ENCODE data around the gene BBOF1. TPM values are rescaled to one million over a fixed set of nuclear protein-coding genes. Genes with fewer than 3 reads are reported as not detected.
A peak's percentile ranks its signal among the peaks of the same experiment; 100 is the strongest.
"Not testable (repeated sequence)": the region's sequence is repeated elsewhere in the genome, so short reads cannot be mapped to it uniquely, and the experiment has no call there.

Gene BBOF1
- total RNA-seq, 2 donors from 2014 or later, result 1.4 to 2.1 TPM

DNA sequence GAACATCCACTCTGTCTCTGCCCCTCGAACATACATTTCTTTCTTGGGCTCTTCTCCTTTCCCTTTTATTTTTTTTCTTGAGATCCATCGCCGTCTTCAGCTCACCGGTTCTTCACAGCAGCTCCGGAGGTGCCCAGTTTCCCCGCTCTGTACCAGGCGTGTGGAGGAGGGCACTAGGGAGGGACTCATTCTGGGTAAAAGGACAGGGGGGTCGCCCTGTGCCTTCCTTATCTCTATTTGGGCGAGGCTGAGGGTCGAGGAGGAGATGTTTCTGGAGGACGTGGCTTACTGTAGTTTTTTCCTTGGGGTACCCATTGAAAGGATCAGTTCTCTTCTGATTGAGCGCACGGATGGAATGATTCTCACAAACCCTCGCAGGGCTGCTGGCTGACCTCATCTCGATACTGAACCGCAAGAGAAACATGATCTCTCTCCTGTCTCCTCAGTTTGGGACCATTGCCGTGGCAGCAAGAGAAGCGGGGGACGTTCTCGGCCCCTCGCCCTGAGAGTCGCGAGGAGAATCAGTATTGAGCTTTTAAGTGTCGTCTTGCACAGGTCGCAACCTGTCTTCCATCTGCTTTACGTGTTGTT is 66.0 kb downstream of the BBOF1 start:
- peaks cover 0 to 7% of the 10 kb centered on the region in 2 donors for H3K36me3 Mint-ChIP-seq (ENCODE audit: insufficient read depth in 2 of 2)
- peaks cover 47% of the 10 kb centered on the region for H3K4me1 Mint-ChIP-seq (ENCODE audit: low read depth)
- peak overlapping the region; percentile 100 for H3K27ac Mint-ChIP-seq
- no peaks in the 10 kb centered on the region for H3K27me3 Mint-ChIP-seq (ENCODE audit: low read depth)
- ATAC-seq (replicated peaks in 1 of 2) (peak; percentile 17 to 22), DNase-seq (peak; percentile 53 to 65)
- peak overlapping the region; percentile 87 to 100 for H3K4me3 Mint-ChIP-seq
- H3K9me3 Mint-ChIP-seq, result peaks cover 0 to 1% of the 10 kb centered on the region in 2 donors

DNA sequence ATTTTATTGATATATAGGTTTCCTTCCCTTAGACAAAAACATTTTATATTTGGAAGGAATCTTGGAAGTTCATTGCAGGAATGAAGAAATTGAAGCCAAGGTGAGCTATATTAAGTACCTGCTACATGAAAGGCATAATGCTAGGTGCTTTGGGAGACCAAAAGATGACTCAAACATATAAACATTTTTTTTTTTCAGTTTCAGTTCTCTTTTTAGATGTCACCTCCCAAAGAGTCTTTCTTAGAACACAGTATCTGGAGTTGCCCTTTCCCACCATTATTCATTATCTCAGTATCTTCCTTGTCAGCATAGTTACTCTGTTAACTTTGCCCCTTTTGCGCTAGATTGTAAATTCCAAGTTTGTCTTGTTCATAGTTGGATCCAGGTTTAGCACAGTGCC is 66.7 kb downstream of the BBOF1 start:
- Mint-ChIP-seq H3K4me3 (peak overlapping the region; percentile 87 to 100), H3K27ac (peak overlapping the region; percentile 100), H3K4me1 (ENCODE audit: low read depth) (peaks cover 47% of the 10 kb centered on the region), H3K27me3 (ENCODE audit: low read depth) (no peaks in the 10 kb centered on the region), H3K36me3 (ENCODE audit: insufficient read depth in 2 of 2) (peaks cover 0 to 7% of the 10 kb centered on the region in 2 donors), H3K9me3 (peaks cover 0 to 1% of the 10 kb centered on the region in 2 donors)
- no peak for DNase-seq
- ATAC-seq (replicated peaks in 1 of 2), result peak; percentile 5 to 13

DNA sequence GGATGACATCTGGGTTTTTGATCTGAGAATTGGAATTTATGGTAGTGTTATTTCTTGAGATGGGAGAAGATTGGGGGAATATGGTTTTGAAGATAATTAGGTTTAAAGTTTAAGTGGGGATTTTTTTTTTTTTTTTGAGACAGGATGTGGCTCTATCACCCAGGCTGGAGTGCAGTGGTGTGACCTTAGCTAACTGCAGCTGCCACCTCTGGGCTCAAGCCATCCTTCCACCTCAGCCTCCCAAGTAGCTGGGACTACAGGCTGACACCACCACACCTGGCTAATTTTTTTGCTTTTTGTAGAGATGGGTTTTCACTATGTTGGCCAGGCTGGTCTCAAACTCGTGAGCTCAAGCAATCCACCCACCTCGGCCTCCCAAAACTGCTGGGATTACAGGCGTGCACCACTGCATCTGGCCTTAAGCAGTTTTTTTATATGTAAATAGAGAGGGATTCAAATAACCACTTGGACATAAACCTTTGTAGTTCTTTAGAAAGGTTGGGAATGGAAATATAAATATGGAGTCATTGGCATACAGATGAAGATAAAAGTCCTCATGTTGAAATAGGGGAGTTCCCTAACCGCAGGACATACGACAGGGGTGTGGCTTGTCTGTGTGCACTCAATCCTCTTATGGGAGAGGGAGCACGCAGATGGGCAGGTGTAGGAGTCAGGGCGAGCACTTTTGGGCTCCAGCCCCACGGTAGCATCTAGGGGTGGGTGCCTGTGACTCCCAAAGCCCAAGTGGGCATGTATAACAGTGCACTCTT is 70.3 kb downstream of the BBOF1 start:
- H3K4me3 Mint-ChIP-seq, result no peak overlapping the region
- peaks cover 30% of the 10 kb centered on the region for H3K4me1 Mint-ChIP-seq (ENCODE audit: low read depth)
- no peak for DNase-seq
- H3K9me3 Mint-ChIP-seq, result peaks cover 0 to 1% of the 10 kb centered on the region in 2 donors
- H3K27me3 Mint-ChIP-seq (ENCODE audit: low read depth), result no peaks in the 10 kb centered on the region
- H3K36me3 Mint-ChIP-seq (ENCODE audit: insufficient read depth in 2 of 2), result peaks cover 0 to 5% of the 10 kb centered on the region in 2 donors
- H3K27ac Mint-ChIP-seq, result peak overlapping the region; percentile 8
- ATAC-seq (replicated peaks in 1 of 2), result no peak

DNA sequence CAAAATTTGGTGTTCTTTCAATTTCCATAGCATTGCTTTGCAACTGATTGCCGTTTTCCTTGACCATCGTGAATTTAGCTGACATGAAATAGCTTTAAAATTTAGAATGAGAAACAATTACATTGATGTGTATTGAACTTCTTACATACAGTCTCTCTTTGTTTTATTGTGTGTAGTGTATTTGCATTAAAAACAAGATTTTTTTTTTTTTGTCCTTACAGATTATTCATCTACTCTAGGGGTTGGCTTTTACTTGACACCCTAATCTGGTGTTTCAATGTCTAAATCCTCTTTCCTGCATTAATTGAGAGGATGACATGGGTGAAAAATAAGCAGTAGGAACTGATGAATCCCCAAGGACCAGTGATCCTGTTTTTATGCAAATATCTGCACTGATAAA is 86.2 kb downstream of the BBOF1 start:
- ATAC-seq (replicated peaks in 1 of 2), result no peak
- no peak overlapping the region for H3K27ac Mint-ChIP-seq
- peaks cover 0 to 7% of the 10 kb centered on the region in 2 donors for H3K36me3 Mint-ChIP-seq (ENCODE audit: insufficient read depth in 2 of 2)

DNA sequence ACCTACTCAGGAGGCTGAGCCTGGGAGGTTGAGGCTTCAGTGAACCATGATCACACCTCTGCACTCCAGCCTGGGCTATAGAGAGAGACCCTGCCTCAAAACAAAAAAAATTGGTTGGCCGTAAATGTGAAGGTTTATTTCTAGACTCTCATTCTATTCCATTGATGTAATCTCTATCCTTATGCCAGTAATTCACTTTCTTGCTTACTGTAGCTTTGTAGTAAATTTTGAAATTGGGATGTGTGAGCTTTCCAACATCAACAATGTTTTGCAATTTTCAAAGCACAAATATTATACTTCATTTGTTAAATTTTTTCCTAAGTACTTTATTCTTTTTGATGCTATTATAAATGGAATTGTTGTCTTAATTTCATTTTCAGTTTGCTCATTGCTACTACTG is 90.2 kb downstream of the BBOF1 start:
- Mint-ChIP-seq H3K4me3 (no peak overlapping the region), H3K9me3 (no peaks in the 10 kb centered on the region), H3K27ac (no peak overlapping the region), H3K4me1 (ENCODE audit: low read depth) (no peaks in the 10 kb centered on the region), H3K27me3 (ENCODE audit: low read depth) (no peaks in the 10 kb centered on the region), H3K36me3 (ENCODE audit: insufficient read depth in 2 of 2) (peaks cover 0 to 9% of the 10 kb centered on the region in 2 donors)
- DNase-seq (no peak), ATAC-seq (replicated peaks in 1 of 2) (no peak)

More for the DNA sequence above, 86.2 kb downstream of the BBOF1 start:
- H3K9me3 Mint-ChIP-seq, result no peaks in the 10 kb centered on the region
- DNase-seq, result no peak
- H3K4me3 Mint-ChIP-seq, result no peak overlapping the region
- H3K4me1 Mint-ChIP-seq (ENCODE audit: low read depth), result no peaks in the 10 kb centered on the region
- no peaks in the 10 kb centered on the region for H3K27me3 Mint-ChIP-seq (ENCODE audit: low read depth)

DNA sequence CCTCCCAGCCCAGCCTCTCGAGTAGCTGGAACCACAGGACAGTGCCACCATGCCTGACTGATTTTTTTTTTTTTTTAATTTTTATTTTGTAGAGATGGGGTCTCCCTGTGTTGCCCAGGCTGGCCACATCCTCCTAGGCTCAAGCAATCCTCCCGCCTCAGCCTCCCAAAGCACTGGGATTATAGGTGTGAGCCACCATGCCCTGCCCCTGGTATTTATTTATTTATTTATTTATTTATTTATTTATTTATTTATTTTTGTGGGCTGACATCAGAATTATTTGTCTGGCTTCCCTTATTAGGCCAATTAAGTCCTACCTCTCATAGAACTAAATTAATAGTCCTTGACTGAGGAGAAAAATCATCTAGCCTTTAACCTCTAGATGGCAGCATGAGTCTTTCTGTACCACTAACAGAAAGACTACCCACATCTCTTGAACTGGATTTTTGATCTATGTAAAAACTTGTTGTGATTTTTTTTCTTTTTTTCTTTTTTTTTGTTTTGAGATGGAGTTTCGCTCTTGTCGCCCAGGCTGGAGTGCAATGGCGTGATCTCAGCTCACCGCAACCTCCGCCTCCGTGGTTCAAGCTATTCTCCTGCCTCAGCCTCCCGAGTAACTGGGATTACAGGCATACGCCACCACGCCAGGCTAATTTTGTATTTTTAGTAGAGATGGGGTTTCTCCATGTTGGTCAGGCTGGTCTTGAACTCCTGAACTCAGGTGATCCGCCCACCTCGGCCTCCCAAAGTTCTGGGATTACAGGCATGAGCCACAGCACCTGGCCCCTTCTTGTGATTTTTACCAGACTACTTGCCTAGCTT is 92.5 kb downstream of the BBOF1 start:
- H3K9me3 Mint-ChIP-seq; H3K4me3 Mint-ChIP-seq; H3K27me3 Mint-ChIP-seq (ENCODE audit: low read depth); H3K36me3 Mint-ChIP-seq (ENCODE audit: insufficient read depth in 2 of 2); H3K4me1 Mint-ChIP-seq (ENCODE audit: low read depth); H3K27ac Mint-ChIP-seq: not testable (repeated sequence)
- ATAC-seq (replicated peaks in 1 of 2) (peak; percentile 47 to 55), DNase-seq (peak in 1 of 2 donors; percentile 7)

Other genes starting within 250 kb of the BBOF1 start
- 1 to 10 TPM; 4.3 to 6.4 TPM for gene PTGR2, start 167.5 kb upstream of the BBOF1 start, total RNA-seq
- 10 to 100 TPM; 81.9 to 90.6 TPM for gene ZNF410, start 132.5 kb upstream of the BBOF1 start, total RNA-seq
- 1 to 10 TPM; 2.7 to 3.1 TPM for gene FAM161B, start 69.3 kb upstream of the BBOF1 start, total RNA-seq
- 10 to 100 TPM; 20.4 to 21.9 TPM for gene COQ6, start 69.0 kb upstream of the BBOF1 start, total RNA-seq
- gene ENTPD5, start 61 bp upstream of the BBOF1 start, total RNA-seq, result 10 to 100 TPM; 10.9 to 11.7 TPM
- gene ALDH6A1, start 65.1 kb downstream of the BBOF1 start, total RNA-seq, result 10 to 100 TPM; 31.5 to 46.8 TPM
- gene LIN52, start 65.6 kb downstream of the BBOF1 start, total RNA-seq, result 10 to 100 TPM; 15.7 to 18.4 TPM
- gene VSX2, start 220.1 kb downstream of the BBOF1 start, total RNA-seq, result not detected